Ovary (tissue), 9 donors: ENCODE results near the gene ICA1L. TPM values are rescaled to one million over a fixed set of nuclear protein-coding genes. Genes with fewer than 3 reads are reported as not detected.

Experiments
- DNase-seq, 5 donors: peaks; one replicate each; pipeline ENCODE4 v3.0.0-alpha.2; 2019 to 2020
- H3K27ac ChIP-seq, 2 donors: fragments of 200-600 bp; one replicate each; pipeline versions ENCODE4 v1.5.1 to v1.8.0; 2019 to 2022
- H3K27me3 ChIP-seq: fragments of 200-600 bp; one replicate; pipeline ENCODE4 v1.8.0; 2022
- H3K36me3 ChIP-seq: fragments of 200-600 bp; sonication (generic); one replicate; pipeline ENCODE4 v1.5.1; 2019
- H3K4me1 ChIP-seq: one replicate; pipeline ENCODE4 v1.8.1; 2013; ENCODE audit warnings: mild to moderate bottlenecking, moderate library complexity; ENCODE audit not compliant: insufficient read depth
- H3K4me3 ChIP-seq: fragments of 200-600 bp; sonication (generic); one replicate; pipeline ENCODE4 v1.5.1; 2017
- H3K9me3 ChIP-seq, 2 donors: fragments of 200-600 bp in 1 of 2; sonication (generic) in 1 of 2; one replicate each; pipeline versions ENCODE4 v1.5.1 to v1.8.1; 2013 to 2019; ENCODE audit warnings: mild to moderate bottlenecking in 1 of 2, moderate library complexity in 1 of 2
- EP300 ChIP-seq: sonication (generic); formaldehyde crosslinking; IDR thresholded peaks from one replicate; pipeline ENCODE4 v1.6.1; 2017; ENCODE audit warnings: antibody characterized with exemption
- POLR2A ChIP-seq: fragments of 450-650 bp; IDR thresholded peaks from one replicate; pipeline ENCODE4 v1.6.1; 2017; ENCODE audit warnings: antibody characterized with exemption, mild to moderate bottlenecking, moderate library complexity
- WGBS, 3 donors: extraction: QIAGEN DNeasy Blood & Tissue Kit in 1 of 3; methylation state at CpG; one replicate each; pipeline versions ENCODE4 v1.1.5 to v1.1.7; 2013 to 2017; 5-methylcytosine and 5-hydroxymethylcytosine counted together
- intact Hi-C, 4 donors: fragments of 100-400 bp; cut with DNase I; formaldehyde crosslinking; loops; one replicate each; pipeline versions ENCODE4 v1.11.0 to v1.15.1; 2022 to 2023
- polyA plus RNA-seq, 2 donors: library from polyadenylated mRNA; stranded (reverse); fragments of 200-250 nt in 1 of 2; fragments of 350-450 nt in 1 of 2; fragmentation: Illumina TruSeq in 1 of 2; extraction: RNeasy Lipid Tissue Mini Kit (QIAGEN cat#74804) in 1 of 2; gene quantifications; one replicate each; pipeline ENCODE4 v1.2.3, GENCODE V29; 2013 to 2014
- total RNA-seq, 7 donors: library from RNA; depleted of rRNA in 2 of 7; stranded (reverse); fragments of >200 nt in 2 of 7; fragmentation: NEBNext Ultra II Directional in 3 of 7; extraction: Animal tissue kit (Norgen Biotek cat#: 25700) in 3 of 7; gene quantifications; one replicate each; pipeline versions ENCODE4 v1.1.0 to v1.2.4, GENCODE V29; 2016 to 2023
- TF ChIP-seq, protein P1 (sequence below), 3 donors: fragments of 450-650 bp in 2 of 3; fragments of 200-600 bp in 1 of 3; IDR thresholded peaks; one replicate each; pipeline versions ENCODE4 v1.5.1 to v1.8.0; 2016 to 2022; ENCODE audit warnings: antibody characterized with exemption in 3 of 3, mild to moderate bottlenecking in 1 of 3
- donor health status: DM: no; HTN: no; CAD: no; lungs with moderate emphysema.
- donor health status: DM: no; HTN: no; CAD: no.
- donor health status: Bipolar disorder and iron deficiency.
- donor health status: DM: yes; HTN: yes; CAD: no.
- donor health status: DM: no; HTN: no; CAD: no.
- donor health status: DM: yes; HTN: yes; CAD: no.

The ICA1L gene
- total and polyA plus RNA-seq, 9 donors = 6.3 to 24.6 (median 19.7) TPM

GRCh38 chr2:202790676-202791075 lies 80.9 kb downstream of the ICA1L start:
- TF ChIP-seq EP300 (no peak), POLR2A (no peak)
- TF ChIP-seq, protein P1, sequence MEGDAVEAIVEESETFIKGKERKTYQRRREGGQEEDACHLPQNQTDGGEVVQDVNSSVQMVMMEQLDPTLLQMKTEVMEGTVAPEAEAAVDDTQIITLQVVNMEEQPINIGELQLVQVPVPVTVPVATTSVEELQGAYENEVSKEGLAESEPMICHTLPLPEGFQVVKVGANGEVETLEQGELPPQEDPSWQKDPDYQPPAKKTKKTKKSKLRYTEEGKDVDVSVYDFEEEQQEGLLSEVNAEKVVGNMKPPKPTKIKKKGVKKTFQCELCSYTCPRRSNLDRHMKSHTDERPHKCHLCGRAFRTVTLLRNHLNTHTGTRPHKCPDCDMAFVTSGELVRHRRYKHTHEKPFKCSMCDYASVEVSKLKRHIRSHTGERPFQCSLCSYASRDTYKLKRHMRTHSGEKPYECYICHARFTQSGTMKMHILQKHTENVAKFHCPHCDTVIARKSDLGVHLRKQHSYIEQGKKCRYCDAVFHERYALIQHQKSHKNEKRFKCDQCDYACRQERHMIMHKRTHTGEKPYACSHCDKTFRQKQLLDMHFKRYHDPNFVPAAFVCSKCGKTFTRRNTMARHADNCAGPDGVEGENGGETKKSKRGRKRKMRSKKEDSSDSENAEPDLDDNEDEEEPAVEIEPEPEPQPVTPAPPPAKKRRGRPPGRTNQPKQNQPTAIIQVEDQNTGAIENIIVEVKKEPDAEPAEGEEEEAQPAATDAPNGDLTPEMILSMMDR (IDR thresholded peaks at IDR 0.05) = no peak
- WGBS, 3 donors = 95 to 97% (median 95%) methylated on average over 2 of the region's 2 CpGs
- no peak for DNase-seq
- intact Hi-C loops = no loop called here
- H3K4me3 ChIP-seq = no peak overlapping the region
- no peaks in the 10 kb centered on the region for H3K27me3 ChIP-seq
- no peak overlapping the region for H3K27ac ChIP-seq
- no peaks in the 10 kb centered on the region for H3K36me3 ChIP-seq
- no peaks in the 10 kb centered on the region for H3K4me1 ChIP-seq
- no peaks in the 10 kb centered on the region for H3K9me3 ChIP-seq

GRCh38 chr2:202786842-202787241 lies 84.7 kb downstream of the ICA1L start:
- Histone ChIP-seq H3K4me1 (peaks cover 1% of the 10 kb centered on the region), H3K36me3 (no peaks in the 10 kb centered on the region), H3K27me3 (no peaks in the 10 kb centered on the region), H3K4me3 (no peak overlapping the region), H3K9me3 (no peaks in the 10 kb centered on the region), H3K27ac (no peak overlapping the region)
- no peak for DNase-seq
- TF ChIP-seq POLR2A (no peak), EP300 (no peak)
- TF ChIP-seq, protein P1 (IDR thresholded peaks at IDR 0.05) = no peak
- intact Hi-C loops = no loop called here
- 37 to 71% (median 38%) methylated on average over 2 of the region's 2 CpGs for WGBS, 3 donors

DNA sequence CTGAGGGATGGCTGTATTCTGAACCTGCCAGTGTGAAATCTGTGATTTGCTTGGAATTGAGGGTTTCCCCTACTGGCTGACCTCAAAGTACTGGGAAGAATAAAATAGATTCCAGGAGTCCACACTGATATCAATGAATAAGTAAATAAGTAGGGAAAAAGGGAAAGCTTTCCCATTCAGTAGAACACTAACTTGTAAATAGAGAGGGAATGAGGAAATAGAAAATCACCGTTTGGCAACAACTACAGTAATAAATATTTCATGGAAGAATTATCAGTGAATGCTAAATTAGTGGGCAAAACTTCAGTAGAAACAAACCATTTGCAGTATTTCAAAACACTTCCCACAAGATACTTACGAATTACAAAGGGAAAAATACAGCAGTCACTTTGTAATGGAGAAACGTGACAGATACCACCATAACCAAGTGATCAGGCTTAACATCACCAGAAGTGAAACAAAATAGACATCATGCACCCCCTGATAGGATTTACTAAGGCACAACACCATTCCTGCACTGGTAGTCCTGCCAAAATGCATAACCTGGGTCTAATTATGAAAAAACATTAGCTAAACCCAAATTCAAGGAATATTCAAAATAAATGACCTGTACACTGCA lies 88.5 kb downstream of the ICA1L start:
- DNase-seq = no peak
- intact Hi-C loops = no loop called here
- Histone ChIP-seq H3K36me3 (no peaks in the 10 kb centered on the region), H3K4me1 (peaks cover 1% of the 10 kb centered on the region), H3K9me3 (no peaks in the 10 kb centered on the region), H3K27me3 (no peaks in the 10 kb centered on the region), H3K27ac (no peak overlapping the region), H3K4me3 (no peak overlapping the region)
- TF ChIP-seq, protein P1 (IDR thresholded peaks at IDR 0.05) = no peak
- TF ChIP-seq EP300 = no peak
- TF ChIP-seq POLR2A = no peak
- 8 to 12% (median 12%) methylated on average over 3 of the region's 3 CpGs for WGBS, 3 donors

GRCh38 chr2:202780514-202781021 lies 91.0 kb downstream of the ICA1L start:
- H3K4me1 ChIP-seq = peaks cover 1% of the 10 kb centered on the region
- H3K36me3 ChIP-seq = no peaks in the 10 kb centered on the region
- no peak for DNase-seq

More at GRCh38 chr2:202780514-202781021, 91.0 kb downstream of the ICA1L start:
- intact Hi-C loops = no loop called here
- H3K27me3 ChIP-seq = no peaks in the 10 kb centered on the region
- H3K27ac ChIP-seq = no peak overlapping the region
- H3K4me3 ChIP-seq = no peak overlapping the region
- TF ChIP-seq EP300 = no peak
- TF ChIP-seq POLR2A = no peak
- TF ChIP-seq, protein P1 (IDR thresholded peaks at IDR 0.05) = no peak
- no peaks in the 10 kb centered on the region for H3K9me3 ChIP-seq
